Activated CD4-positive, CD25-positive, alpha-beta regulatory T cell treated with anti-CD3 and anti-CD28 coated beads, Interleukin-2, amount 50 U/mL, for 16 hours (primary cell): ENCODE measurements around the gene UAP1.
"Not testable (repeated sequence)": the region's sequence is repeated elsewhere in the genome, so short reads cannot be mapped to it uniquely, and the experiment has no call there.

Experiments
- DNase-seq: peaks from one replicate; pipeline ENCODE4 v3.0.0-alpha.2; 2020; ENCODE audit warnings: low read depth, low spot score

The UAP1 gene

DNA sequence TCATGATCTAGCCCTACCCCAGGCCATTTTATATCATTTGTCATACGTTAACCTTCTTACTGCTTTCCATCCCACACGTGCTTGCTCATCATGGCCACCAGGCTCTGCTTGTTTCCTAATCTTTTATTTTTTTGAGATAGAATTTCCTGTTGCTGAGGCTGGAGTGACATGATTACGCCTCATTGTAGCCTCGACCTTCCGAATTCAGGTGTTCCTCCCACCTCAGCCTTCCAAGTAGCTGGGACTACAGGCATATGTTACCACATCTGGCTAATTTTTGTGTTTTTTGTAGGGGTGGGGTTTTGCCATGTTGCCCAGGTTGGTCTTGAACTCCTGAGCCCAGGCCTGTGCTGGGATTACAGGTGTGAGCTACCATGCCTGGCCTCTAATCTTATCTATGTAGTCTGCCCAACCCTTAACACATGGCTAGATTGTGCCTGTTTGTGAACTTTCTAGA, 3.3 kb downstream of the UAP1 start:
- DNase-seq = no peak

DNA sequence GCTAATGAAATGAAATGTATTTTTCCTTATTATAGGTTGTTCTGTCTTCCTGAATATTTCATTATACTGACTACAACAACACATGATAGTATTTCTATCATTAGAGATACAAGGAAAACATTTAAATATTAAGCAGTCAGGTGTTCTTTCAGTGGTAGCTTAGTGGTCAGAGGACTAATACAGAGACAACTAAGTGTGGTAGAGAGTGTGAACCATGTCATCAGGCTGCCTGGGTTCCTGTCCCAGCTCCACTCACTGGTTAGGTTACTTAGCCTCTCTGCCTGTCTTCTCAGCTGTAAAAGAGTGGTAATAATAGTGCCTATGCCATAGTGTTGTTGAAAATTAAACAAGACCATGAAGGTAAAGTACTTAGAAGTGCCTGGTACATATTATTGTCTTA, 3.9 kb downstream of the UAP1 start:
- no peak for DNase-seq

DNA sequence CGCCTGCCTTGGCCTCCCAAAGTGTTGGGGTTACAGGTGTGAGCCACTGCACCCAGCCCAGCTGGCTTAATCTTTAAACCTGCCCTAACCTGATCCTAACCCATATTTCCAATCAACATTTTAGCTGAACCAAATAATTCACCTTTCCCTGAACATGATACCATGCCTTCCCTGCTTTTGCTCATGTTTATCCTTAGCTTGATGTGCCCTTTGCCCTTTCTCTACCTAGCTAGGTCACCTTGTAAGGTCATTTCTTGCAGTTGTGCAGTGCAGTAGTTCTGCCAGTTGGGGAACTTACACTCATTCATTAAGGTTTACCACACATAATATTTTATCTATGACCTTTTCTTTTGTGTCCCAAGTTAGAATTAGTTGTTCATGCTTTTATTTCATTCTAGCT, 5.3 kb downstream of the UAP1 start:
- no peak for DNase-seq

DNA sequence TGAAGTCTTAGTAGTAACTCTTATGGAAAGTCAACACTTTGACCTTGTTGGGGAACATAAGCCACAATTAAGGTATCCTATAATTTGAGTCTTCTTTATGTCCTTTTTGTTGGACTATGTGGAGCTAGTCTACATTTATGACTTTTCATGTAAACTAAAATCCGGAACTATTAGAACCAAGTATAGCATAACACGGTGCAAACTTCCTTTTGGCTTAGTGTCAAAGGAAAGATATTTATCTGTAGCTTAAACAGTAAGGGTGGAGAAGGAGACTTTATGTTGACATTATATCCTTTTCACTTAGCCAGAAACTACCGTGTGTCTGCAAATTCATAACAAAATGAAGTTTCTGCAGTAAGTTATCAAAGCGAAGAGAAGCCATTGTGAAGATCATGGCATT, 7.3 kb downstream of the UAP1 start:
- no peak for DNase-seq

DNA sequence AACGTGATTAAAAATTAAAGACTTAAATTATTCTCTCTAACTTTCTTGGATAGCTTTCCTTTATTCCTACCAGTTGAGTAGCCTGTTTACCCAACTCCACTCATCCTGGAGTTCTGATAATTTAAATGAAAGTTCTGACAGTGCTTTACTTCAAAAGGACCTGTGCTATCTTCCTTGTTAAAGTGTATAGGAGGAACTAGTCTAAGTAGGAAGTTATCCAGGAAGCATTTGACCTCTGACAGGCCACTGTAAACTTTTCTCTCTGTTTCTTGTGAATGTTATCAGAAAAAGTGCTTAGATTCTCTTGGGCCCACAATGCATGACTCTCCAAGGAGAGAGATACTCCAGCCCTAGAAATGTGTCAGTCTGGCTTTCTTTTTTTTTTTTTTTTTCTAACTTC, 9.2 kb downstream of the UAP1 start:
- no peak for DNase-seq

DNA sequence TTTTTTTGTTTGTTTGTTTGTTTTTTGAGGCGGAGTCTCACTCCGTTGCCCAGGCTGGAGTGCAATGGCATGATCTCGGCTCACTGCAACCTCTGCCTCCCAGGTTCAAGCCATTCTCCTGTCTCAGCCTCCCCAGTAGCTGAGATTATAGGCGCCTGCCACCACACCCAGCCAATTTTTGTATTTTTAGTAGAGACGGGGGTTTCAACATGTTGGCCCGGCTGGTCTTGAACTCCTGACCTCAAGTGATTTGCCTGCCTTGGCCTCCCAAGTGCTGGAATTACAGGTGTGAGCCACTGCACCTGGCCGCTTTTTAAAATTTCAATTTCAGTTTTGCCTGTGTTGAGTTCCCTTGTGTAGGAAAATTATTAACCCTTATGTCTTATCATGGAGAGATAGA, 9.6 kb downstream of the UAP1 start:
- DNase-seq = not testable (repeated sequence)

DNA sequence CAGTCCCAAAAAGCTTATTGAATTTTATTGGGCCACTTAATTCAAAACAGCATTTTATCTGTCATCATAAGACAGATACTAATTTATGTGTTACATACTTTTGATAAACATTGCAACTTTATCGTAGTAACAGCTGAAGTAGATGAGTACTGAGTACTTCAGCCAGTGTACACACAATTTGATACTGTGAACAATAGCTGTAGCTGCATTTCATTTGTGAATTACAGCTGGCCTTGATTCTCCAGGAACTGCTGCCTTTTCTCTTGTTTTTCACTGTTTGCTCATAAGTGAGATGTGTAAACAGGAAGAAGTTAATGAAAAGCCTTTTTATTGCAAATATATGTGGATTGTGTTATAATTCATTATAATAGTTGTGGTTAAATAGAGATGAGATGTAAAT, 10.2 kb downstream of the UAP1 start:
- no peak for DNase-seq

DNA sequence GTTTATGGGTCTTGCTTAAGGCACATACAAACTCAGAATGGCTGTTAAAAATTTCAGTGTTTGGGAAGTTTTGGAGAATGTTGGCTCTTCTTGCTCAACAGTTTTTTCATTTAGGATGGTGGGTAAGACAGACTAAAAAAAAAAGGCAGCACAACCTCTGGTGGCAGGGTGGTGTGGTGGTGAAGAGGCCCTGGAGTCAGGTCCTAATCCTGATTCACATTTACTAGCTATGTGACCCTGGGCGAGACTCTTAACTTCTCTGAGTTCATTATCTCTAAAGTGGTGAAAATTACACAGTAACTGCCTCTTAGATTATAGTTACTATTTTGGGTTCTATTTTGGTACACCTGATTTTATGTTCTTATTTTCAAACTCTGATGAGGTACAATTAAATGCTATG, 11.6 kb downstream of the UAP1 start:
- DNase-seq = no peak

DNA sequence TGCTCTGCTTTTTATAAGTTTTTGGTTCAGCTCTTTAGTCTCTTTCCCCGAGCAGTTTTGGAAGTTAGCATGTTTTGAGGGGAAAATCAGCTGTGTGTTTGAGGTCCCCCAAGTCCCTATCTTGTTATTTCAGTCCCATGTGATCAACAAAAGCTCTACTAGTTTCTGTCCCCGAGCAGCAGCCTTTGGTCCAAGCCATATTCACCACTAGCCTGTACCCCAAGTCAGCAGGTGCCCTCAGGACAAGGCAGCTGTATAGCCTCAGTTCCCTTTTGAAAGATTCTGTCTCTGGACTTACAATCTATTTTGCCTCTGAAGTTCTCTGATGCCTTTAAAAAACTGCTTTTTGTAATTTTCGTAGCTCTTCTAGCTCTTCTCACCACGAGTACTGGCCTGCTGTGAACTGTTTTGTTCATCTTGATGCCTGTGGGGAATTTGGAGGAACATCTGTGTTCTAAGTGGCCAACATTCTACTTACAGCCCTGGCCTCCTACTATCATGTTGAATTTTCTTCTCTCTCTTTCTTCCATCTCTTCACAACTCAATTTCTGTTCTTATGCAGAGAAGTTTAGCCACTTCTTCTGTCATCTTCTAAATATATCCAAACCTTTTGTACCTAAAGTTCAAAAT, 16.7 kb downstream of the UAP1 start:
- no peak for DNase-seq

DNA sequence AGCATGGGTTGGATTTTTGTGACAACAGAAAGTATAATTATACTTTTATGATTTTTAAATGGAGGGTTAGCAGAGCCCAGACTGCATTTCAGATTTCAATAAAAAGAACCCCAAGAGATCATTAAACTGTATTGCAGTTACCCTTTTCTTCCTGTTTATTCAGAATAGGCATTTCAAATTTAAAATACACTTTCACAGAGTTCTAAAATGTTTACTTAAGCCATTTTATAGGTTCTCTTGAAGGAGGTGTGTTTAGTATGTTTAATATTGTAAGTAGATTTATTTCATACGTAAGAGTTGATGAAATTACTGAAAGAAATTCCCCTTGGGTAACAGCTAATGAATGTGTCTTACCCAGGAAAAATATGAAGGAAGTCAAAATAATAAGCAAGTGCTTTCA, 17.4 kb downstream of the UAP1 start:
- DNase-seq = no peak

DNA sequence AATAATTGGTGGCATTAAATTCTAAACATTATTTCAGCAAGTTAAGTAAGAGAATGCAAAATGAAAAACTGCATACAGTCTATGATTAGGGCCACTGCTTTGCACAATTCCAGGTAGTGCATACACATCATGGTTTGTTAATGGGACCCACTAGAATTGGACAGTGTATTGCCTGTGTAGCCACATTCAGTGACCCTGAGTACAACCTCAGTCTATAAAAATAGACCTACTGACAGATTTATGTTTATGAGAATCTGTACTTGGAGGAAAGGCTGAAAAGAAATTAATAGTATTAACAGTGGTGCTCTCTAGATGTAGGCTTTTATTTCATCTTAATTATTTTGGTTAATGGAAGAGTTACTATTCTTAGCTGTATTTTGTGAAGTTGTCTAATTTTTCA, 18.8 kb downstream of the UAP1 start:
- no peak for DNase-seq

DNA sequence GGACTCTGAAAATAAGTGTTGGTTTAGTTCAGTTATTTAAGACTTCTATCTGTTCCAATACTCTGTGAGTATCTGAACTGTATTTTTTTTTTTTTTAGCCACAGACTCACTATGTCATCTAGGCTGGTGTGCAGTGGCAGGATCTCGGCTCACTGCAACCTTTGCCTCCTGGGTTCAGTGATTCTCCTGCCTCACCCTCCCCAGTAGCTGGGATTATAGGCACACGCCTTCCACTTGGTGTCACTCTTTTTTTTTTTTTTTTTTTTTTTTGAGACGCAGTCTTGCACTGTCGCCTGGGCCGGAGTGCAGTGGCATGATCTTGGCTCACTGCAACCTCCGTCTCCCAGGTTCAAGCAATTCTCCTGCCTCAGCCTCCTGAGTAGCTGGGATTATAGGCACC, 21.4 kb downstream of the UAP1 start:
- not testable (repeated sequence) for DNase-seq

DNA sequence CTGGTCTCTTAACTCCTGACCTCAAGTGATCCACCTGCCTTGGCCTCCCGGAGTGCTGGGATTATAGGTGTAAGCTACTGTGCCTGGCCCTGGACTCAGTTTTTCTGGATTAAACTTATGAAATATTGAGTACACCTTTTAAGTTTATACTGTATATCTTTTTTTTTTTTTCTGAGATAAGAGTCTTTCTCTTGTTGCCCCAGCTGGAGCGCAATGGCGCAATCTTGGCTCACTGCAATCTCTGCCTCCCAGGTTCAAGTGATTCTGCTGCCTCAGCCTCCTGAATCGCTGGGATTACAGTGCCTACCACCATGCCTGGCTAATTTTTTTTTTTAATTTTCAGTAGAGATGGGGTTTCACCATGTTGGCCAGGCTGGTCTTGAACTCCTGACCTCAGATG, 23.6 kb downstream of the UAP1 start:
- DNase-seq = not testable (repeated sequence)

DNA sequence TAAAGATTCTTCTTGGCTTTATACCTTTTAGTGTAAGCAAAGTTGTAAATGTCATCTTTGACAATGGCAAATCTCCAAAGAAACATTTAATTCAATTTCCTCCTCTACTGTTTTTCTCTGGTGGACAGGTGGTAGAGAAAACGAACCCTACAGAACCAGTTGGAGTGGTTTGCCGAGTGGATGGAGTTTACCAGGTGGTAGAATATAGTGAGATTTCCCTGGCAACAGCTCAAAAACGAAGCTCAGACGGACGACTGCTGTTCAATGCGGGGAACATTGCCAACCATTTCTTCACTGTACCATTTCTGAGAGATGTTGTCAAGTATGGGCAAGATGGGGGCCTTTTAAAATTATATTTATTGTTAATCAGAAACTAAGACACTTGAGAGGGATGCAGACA, 25.8 kb downstream of the UAP1 start:
- DNase-seq = no peak

DNA sequence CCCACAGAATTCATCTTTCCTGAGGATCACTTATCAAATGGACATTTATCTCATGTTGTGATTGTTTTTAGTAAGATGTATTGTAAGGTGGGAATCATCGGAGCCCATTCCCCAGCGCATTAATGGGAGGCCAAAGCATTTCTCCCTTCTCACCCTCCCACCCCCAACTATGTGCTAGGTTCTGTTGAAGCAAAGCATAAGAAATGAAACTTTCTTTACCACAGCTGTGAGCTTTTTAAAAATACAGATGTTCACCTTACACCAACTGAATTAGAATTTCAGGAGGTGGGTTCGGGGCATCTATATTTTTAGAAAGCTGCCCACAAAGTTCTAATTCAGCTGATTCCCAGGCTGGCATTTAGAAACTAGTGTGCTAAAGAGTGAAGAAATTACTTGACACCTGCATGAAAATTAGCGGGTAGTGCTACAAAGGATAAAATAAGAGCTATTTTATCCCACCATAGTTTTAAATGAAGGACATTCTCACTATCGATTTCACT, 26.3 kb downstream of the UAP1 start:
- DNase-seq = no peak

DNA sequence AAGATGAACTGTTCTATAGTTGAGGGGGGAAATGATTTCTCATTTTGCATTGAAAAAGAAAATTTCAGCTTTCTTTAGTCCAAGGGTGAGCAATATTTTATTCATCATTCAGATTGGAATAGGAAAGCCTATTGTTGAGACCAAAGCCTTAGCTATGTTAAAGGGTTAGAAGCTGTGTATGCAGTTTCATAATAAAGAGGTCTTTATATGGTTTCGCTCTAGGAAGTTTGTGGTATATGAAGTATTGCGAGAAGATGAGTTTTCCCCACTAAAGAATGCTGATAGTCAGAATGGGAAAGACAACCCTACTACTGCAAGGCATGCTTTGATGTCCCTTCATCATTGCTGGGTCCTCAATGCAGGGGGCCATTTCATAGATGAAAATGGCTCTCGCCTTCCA, 28.6 kb downstream of the UAP1 start:
- no peak for DNase-seq

DNA sequence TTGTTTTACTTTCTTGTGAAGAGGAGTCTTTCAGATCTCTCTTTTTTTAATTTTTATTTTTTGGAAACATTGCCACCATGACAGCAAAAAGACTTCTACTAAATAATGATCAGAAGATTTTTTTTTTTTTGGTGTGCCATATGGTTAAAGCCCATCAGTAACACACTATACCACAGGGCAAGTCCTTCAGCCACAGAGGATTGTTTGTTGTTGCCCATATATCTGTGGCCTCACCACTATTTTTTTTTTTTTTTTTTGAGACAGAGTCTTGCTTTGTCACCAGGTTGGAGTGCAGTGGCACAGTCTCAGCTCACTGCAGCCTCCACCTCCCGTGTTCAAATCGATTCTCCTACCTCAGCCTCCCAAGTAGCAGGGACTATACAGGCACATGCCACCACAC, 29.2 kb downstream of the UAP1 start:
- no peak for DNase-seq

DNA sequence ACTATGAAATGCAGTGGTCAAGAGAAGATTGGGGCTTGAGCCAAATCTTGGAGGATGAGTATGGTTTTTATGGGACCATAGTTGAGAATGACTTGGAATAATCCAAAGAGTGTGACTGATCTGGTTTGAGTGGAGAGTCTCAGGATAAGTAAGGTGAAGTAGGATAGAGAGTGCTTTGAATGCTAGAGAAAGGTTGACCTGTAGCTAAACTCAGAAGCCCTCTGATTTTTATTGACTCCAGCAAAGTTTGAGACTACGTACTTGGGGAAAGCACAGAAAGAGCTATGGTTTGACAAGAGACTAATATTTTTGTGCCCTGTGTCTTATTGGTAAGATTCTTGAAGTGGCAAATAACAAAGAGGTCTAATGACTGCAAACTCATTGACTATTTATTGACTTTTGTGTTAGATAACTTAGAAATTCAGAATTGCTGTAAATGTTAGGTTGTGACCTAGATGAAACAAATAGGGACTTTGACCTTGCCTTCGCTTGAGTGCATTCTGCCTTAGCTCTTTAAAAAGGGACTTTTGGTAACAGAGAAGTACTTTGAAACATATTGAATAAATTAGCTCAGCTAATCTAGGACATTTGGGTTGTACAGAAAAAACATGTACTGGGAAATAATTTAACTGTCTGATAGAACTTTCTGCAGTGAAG, 35.1 kb downstream of the UAP1 start:
- no peak for DNase-seq

DNA sequence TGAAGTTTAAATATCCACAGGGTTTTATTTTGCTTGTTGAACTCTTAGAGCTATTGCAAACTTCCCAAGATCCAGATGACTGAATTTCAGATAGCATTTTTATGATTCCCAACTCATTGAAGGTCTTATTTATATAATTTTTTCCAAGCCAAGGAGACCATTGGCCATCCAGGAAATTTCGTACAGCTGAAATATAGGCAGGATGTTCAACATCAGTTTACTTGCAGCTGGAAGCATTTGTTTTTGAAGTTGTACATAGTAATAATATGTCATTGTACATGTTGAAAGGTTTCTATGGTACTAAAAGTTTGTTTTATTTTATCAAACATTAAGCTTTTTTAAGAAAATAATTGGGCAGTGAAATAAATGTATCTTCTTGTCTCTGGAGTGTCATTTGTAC, 37.9 kb downstream of the UAP1 start:
- no peak for DNase-seq

DNA sequence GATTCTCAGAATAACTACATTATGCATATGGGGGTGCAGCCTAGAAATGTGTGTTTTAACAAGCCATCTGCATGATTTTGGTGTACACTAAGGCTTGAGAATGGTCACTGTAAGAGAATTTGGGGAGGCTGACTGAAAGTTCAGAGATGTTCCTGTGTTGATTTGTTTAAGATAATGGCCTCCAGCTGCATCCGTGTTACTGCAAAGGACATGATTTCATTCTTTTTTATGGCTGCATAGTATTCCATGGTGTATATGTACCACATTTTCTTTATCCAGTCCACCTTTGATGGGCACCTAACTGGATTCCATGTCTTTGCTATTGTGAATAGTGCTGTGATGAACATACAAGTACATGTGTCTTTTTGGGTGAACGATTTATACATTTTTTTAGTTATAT, 41.6 kb downstream of the UAP1 start:
- not testable (repeated sequence) for DNase-seq

DNA sequence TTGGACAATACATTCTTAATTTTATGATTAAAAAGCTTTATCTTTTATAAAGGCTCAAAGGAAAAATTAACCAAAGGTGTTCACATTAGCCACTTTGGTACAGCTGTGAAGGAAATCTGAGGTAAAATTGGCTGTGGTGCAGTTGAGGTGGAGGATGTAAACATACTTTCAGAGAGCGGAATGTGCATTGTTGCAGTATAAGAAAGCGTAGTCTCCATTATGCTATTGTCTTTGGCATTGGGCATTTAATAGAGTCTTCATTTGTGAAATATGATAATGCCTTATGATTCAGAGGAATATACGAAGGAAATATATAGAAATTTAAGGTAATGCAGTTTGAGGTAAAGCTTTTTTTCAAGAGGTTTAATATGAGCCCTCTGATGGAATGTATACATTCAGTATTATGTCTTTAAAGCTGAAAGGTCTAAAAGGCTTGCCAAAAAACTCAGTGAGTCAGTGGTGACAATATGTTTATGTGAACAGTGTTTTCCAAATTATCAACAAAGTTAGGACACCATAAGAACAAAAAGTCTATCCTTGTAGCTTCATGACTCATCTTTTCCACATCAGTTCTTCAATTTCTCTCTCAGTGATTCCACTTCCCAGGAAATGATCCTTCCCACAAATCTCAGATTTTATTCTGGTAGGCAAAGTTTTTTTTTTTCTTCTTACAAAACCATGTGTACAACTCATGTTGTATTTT, 43.9 kb downstream of the UAP1 start:
- no peak for DNase-seq

DNA sequence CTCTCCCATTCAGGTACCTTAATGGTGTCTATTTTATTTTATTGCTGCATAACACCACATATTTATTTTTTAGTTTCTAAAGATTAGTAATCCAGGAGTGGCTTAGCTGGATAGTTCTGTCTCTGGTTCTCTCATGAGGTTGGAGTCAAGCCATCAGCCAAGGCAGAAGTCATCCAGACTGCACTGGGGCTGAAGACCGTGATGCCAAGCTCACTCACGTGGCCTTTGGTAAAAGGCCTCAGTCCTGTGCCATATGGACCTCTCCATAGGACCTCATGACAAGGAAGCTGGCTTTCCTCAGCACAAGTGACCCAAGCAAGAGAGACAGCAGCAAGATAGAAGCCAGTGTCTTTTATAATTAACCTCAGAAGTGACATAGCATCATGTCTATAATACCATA, 47.8 kb downstream of the UAP1 start:
- DNase-seq = no peak
